Endothelial cell of umbilical vein (primary cell): Measurements from ENCODE around the gene MYO18A.

Experiments
- EZH2 ChIP-seq: IDR thresholded peaks from 2 replicates; pipeline ENCODE4 v1.6.1; 2012; ENCODE audit warnings: borderline replicate concordance, low read depth, mild to moderate bottlenecking, moderate library complexity, low read length, inconsistent platforms; ENCODE audit not compliant: severe bottlenecking
- FOS ChIP-seq: IDR thresholded peaks from 2 replicates; pipeline ENCODE4 v1.6.1; 2011; ENCODE audit warnings: mild to moderate bottlenecking, low read length, moderate library complexity, borderline replicate concordance; ENCODE audit not compliant: insufficient read depth
- GATA2 ChIP-seq: IDR thresholded peaks from 2 replicates; pipeline ENCODE4 v1.7.0; 2011; ENCODE audit warnings: low read depth, mild to moderate bottlenecking, moderate library complexity, mixed read lengths, low read length; ENCODE audit not compliant: insufficient read length, insufficient read depth
- JUN ChIP-seq: IDR thresholded peaks from 2 replicates; pipeline ENCODE4 v1.6.1; 2011; ENCODE audit warnings: borderline replicate concordance, low read depth; ENCODE audit not compliant: insufficient read length, insufficient read depth
- MYC ChIP-seq: IDR thresholded peaks from one replicate; pipeline ENCODE4 v1.6.1; 2011; ENCODE audit warnings: mild to moderate bottlenecking, low read depth, low read length
- POLR2A ChIP-seq: IDR thresholded peaks from 2 replicates; pipeline ENCODE4 v1.6.1; 2012; ENCODE audit warnings: low read depth, mild to moderate bottlenecking, control low read depth, low read length
- POLR2AphosphoS5 ChIP-seq: IDR thresholded peaks from 2 replicates; pipeline ENCODE4 v1.6.1; 2012; ENCODE audit warnings: low read depth, mild to moderate bottlenecking, control low read depth, low read length, moderate library complexity; ENCODE audit not compliant: insufficient read depth
- TF ChIP-seq, protein P1 (sequence below): IDR thresholded peaks from 2 replicates; pipeline ENCODE4 v1.6.1; 2011; ENCODE audit not compliant: insufficient read depth, insufficient read length
- TF ChIP-seq, protein P2 (sequence below), 2 donors: IDR thresholded peaks; 1 replicate in 1 of 2; 2 replicates in 1 of 2; pipeline ENCODE4 v1.5.1; 2011; ENCODE audit warnings: low read length in 2 of 2, mild to moderate bottlenecking in 2 of 2, moderate library complexity in 2 of 2, control low read depth in 1 of 2, inconsistent platforms in 1 of 2, low read depth in 1 of 2; ENCODE audit not compliant: insufficient read depth in 1 of 2; ENCODE audit errors: extremely low read depth in 1 of 2

DNA sequence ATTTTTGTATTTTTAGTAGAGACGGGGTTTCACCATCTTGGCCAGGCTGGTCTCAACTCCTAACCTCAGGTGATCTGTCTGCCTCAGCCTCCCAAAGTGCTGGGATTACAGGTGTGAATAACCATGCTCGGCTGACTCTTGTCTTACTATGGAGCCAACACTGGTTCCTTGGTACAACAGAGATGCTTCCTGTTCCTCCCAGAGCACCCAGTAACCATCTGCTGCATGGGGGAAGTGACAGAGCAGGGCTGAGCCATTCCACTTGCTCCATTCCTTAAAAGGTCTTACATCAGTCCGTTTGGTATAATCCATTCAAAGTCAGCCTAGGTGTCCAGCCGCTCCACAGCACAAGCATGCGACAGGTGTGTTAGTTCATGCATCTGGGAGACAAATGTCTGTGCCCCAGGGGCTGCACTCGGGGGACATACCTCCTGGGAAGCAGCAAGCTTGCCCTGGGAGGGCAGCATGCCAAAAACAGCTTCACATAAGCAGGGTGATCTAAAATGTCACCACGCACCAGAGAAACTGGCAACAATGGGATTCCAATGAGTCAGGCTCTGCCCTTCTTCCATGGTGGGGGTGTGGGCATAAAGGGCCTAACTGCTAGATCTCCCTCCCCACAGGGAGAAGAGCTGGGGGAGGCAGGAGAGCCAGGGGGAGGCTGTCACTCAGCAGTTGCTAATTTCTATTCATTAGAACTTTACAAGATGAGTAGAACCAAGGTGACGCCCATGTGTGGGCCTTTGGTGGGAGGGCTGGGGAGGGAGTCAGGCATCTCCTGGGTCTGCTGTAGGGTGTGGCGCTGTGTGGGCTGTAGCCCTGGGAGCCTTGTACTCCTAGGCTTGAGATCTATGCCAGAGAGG, 101.8 kb downstream of the MYO18A start:
- TF ChIP-seq EZH2 (no peak), POLR2A (no peak), POLR2AphosphoS5 (no peak), FOS (no peak), JUN (no peak), MYC (no peak), GATA2 (no peak)
- TF ChIP-seq, protein P1, sequence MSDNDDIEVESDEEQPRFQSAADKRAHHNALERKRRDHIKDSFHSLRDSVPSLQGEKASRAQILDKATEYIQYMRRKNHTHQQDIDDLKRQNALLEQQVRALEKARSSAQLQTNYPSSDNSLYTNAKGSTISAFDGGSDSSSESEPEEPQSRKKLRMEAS: no peak
- TF ChIP-seq, protein P2, sequence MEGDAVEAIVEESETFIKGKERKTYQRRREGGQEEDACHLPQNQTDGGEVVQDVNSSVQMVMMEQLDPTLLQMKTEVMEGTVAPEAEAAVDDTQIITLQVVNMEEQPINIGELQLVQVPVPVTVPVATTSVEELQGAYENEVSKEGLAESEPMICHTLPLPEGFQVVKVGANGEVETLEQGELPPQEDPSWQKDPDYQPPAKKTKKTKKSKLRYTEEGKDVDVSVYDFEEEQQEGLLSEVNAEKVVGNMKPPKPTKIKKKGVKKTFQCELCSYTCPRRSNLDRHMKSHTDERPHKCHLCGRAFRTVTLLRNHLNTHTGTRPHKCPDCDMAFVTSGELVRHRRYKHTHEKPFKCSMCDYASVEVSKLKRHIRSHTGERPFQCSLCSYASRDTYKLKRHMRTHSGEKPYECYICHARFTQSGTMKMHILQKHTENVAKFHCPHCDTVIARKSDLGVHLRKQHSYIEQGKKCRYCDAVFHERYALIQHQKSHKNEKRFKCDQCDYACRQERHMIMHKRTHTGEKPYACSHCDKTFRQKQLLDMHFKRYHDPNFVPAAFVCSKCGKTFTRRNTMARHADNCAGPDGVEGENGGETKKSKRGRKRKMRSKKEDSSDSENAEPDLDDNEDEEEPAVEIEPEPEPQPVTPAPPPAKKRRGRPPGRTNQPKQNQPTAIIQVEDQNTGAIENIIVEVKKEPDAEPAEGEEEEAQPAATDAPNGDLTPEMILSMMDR (IDR thresholded peaks at IDR 0.05; ENCODE audit: extremely low read depth in 1 of 2, insufficient read depth in 1 of 2, low read depth in 1 of 2, low read length in 2 of 2): no peak
